ENCODE data around the gene RBM12. TPM values are rescaled to one million over a fixed set of nuclear protein-coding genes. Genes with fewer than 3 reads are reported as not detected.

RBM12 gene
- total and polyA plus RNA-seq, 2 of the 8 experiments (the other 6 are each of a cell fraction or from before 2014, with no cell fraction given) = 187 to 214 TPM

GRCh38 chr20:35632539-35633115 is 32.1 kb downstream of the RBM12 start (continued):
- TF ChIP-seq USF2 (IDR thresholded peaks at IDR 0.05; ENCODE audit: low read length) (no peak), NRF1 (IDR thresholded peaks at IDR 0.05; ENCODE audit: low read depth, low read length) (no peak), HDAC2 (IDR thresholded peaks at IDR 0.05; ENCODE audit: borderline replicate concordance in 1 of 2, low read depth in 2 of 2, low read length in 2 of 2) (no peak), BRCA1 (IDR thresholded peaks at IDR 0.05; ENCODE audit: low read depth, low read length) (no peak), MAFK (IDR thresholded peaks at IDR 0.05; ENCODE audit: low read depth, low read length) (no peak), SP2 (IDR thresholded peaks at IDR 0.05; ENCODE audit: low read length) (no peak), CREB1 (IDR thresholded peaks at IDR 0.05) (no peak), SAP30 (IDR thresholded peaks at IDR 0.05; ENCODE audit: insufficient read depth, insufficient replicate concordance, low read length) (no peak), ZNF274 (IDR thresholded peaks at IDR 0.05; ENCODE audit: borderline replicate concordance, extremely low read depth, low read length) (no peak)
